Testis (tissue), 2 donors: ENCODE data around the gene ENPP6.

Experiments used
- POLR2A ChIP-seq: fragments of 450-650 bp; IDR thresholded peaks from one replicate; pipeline ENCODE4 v1.6.1; 2017; ENCODE audit warnings: antibody characterized with exemption, mild to moderate bottlenecking, moderate library complexity
- TF ChIP-seq, protein P1 (sequence below), 3 experiments: fragments of 450-650 bp in 2 of 3; fragments of 200-600 bp in 1 of 3; sonication (generic) in 1 of 3; IDR thresholded peaks; one replicate each; pipeline ENCODE4 v1.5.1; 2016 to 2019; ENCODE audit warnings: antibody characterized with exemption in 3 of 3, mild to moderate bottlenecking in 2 of 3, moderate library complexity in 1 of 3

DNA sequence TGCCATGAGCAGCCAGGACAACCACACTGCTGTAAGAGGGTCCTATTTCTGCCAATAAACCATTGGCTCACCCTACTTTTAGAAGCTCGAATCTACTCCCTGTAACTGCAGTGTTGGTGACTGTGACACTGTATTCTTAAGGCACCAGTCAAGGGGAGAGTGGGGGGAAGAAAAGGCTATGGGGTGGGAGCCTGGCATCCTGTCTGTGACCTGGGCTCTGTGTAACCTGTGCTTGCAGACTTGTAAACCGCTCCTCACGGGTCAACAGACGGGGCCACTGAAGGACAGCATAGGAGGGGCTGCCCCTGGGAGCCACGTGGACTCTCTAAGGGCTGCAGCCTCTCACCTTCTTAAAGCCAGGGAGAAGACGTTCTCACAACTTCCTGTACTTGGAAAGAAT is 42.2 kb upstream of the ENPP6 start:
- TF ChIP-seq, protein P1, sequence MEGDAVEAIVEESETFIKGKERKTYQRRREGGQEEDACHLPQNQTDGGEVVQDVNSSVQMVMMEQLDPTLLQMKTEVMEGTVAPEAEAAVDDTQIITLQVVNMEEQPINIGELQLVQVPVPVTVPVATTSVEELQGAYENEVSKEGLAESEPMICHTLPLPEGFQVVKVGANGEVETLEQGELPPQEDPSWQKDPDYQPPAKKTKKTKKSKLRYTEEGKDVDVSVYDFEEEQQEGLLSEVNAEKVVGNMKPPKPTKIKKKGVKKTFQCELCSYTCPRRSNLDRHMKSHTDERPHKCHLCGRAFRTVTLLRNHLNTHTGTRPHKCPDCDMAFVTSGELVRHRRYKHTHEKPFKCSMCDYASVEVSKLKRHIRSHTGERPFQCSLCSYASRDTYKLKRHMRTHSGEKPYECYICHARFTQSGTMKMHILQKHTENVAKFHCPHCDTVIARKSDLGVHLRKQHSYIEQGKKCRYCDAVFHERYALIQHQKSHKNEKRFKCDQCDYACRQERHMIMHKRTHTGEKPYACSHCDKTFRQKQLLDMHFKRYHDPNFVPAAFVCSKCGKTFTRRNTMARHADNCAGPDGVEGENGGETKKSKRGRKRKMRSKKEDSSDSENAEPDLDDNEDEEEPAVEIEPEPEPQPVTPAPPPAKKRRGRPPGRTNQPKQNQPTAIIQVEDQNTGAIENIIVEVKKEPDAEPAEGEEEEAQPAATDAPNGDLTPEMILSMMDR (IDR thresholded peaks at IDR 0.05), result no peak
- no peak for TF ChIP-seq POLR2A
